ENCODE results near the gene RXFP4. TPM values are rescaled to one million over a fixed set of nuclear protein-coding genes. Genes with fewer than 3 reads are reported as not detected.

RXFP4 gene
- total and polyA plus RNA-seq, 9 of the 15 experiments (the other 6 are each of a cell fraction or from before 2014, with no cell fraction given): 0.64 TPM; not detected in 8

GRCh38 chr1:155918660-155919059 lies 22.8 kb upstream of the RXFP4 start:
- 33% methylated on average over 2 of the region's 3 CpGs for WGBS (ENCODE audit: insufficient coverage, low coverage, missing lambda C conversion rate)
- no peak overlapping the region for H3K9ac ChIP-seq (ENCODE audit: insufficient read depth in 1 of 2, low read depth in 2 of 2, low read length in 2 of 2)
- ChIA-PET POLR2A (interaction anchor here (0.5 to 7.9 kb wide), 6 partner anchors 8 to 1022 kb away, joined by 3 to 100 read pairs (median 3); partner anchors contain the start of genes KHDC4 and RIT1), CTCF (ENCODE audit: low intra/inter-chr PET ratio) (no interaction called here)
- 0 out of 2 replicates have a peak, but pooled peaks cover 4% of the 10 kb centered on the region for H4K20me1 ChIP-seq (replicated peaks; ENCODE audit: control insufficient read depth, insufficient read depth, low read length)
- peaks cover 17% of the 10 kb centered on the region for H3K79me2 ChIP-seq (ENCODE audit: control insufficient read depth, insufficient read depth, low read length)
- H3K4me2 ChIP-seq (ENCODE audit: insufficient read depth, low read length): no peak overlapping the region
- in situ Hi-C loops (cut with MboI) (no loop called here), intact Hi-C loops (cut with micrococcal nuclease) (no loop called here)
- H3K4me3 ChIP-seq: no peak overlapping the region
- no peak overlapping the region for H2AFZ ChIP-seq (ENCODE audit: low read depth, low read length)
- DNase-seq (ENCODE audit: extremely low read depth in 1 of 4, low spot score in 3 of 4) (no peak), FAIRE-seq (no peak), ATAC-seq (no peak)
- H3K9me3 ChIP-seq (replicated peaks; ENCODE audit: control insufficient read depth, insufficient read depth, low read depth, low read length): no peaks in the 10 kb centered on the region
- H3K27ac ChIP-seq (ENCODE audit: extremely low read depth, low read depth, low read length): no peak overlapping the region
- no peaks in the 10 kb centered on the region for H3K4me1 ChIP-seq (replicated peaks in 1 of 2; ENCODE audit: control insufficient read depth in 2 of 2, insufficient read depth in 2 of 2, low read length in 2 of 2)
- no TSS peak for BruUV-seq (replicated peaks)
- peaks cover 97% of the 10 kb centered on the region for H3K36me3 ChIP-seq (ENCODE audit: control insufficient read depth, insufficient read depth, low read length)
- no peaks in the 10 kb centered on the region for H3K9me1 ChIP-seq (ENCODE audit: control insufficient read depth, insufficient read depth, low read length)
- H3K27me3 ChIP-seq (ENCODE audit: control insufficient read depth in 2 of 2, insufficient read depth in 2 of 2, low read length in 2 of 2): no peaks in the 10 kb centered on the region
- TF ChIP-seq KAT7 (CRISPR knock-in tag; IDR thresholded peaks at IDR 0.05; ENCODE audit: borderline replicate concordance) (no peak), PHB (CRISPR knock-in tag; IDR thresholded peaks at IDR 0.05) (no peak), ETS1 (conservative IDR thresholded peaks at IDR 0.05; ENCODE audit: control insufficient read depth, low read depth, low read length) (no peak), CREB3L1 (IDR thresholded peaks at IDR 0.05; ENCODE audit: borderline replicate concordance, low read depth) (no peak), CREB1 (IDR thresholded peaks at IDR 0.05) (no peak), CREB1 (CRISPR knock-in tag; IDR thresholded peaks at IDR 0.05) (no peak), BDP1 (IDR thresholded peaks at IDR 0.05; ENCODE audit: insufficient read depth, insufficient read length) (no peak), U2AF2 (optimal IDR thresholded peaks at IDR 0.05; ENCODE audit: low read depth, low read length) (no peak), YY1 (IDR thresholded peaks at IDR 0.05; ENCODE audit: borderline replicate concordance in 1 of 3, control insufficient read depth in 1 of 3, extremely low read depth in 1 of 3, insufficient read depth in 3 of 3, insufficient read length in 1 of 3, insufficient replicate concordance in 2 of 3, low read depth in 1 of 3, low read length in 2 of 3) (no peak), TFAM (CRISPR knock-in tag; conservative IDR thresholded peaks at IDR 0.05) (no peak), CGGBP1 (CRISPR knock-in tag; IDR thresholded peaks at IDR 0.05) (no peak), MITF (IDR thresholded peaks at IDR 0.05) (no peak), PRDM10 (IDR thresholded peaks at IDR 0.05; ENCODE audit: partially characterized antibody) (no peak), KAT2B (IDR thresholded peaks at IDR 0.05; ENCODE audit: low read depth, low read length) (no peak)
